Caco-2 (cell line): Measurements from ENCODE around the gene SDHD. TPM values are rescaled to one million over a fixed set of nuclear protein-coding genes. Genes with fewer than 3 reads are reported as not detected.

Source experiments
- BruUV-seq: library from RNA; stranded (reverse); fragments of 400-500 nt; replicated peaks from 2 replicates; lab custom pipeline; 2021; lab: Mats Ljungman, UMichigan
- CTCF ChIA-PET: fragments of 300-600 bp; sonication (Branson Sonifier 250); formaldehyde crosslinking; loops from one replicate; lab custom pipeline; 2022; ENCODE audit warnings: antibody characterized with exemption; lab: Charles Lee
- POLR2A ChIA-PET: fragments of 300-600 bp; sonication (Branson Sonifier 250); formaldehyde crosslinking; loops from one replicate; lab custom pipeline; 2022; ENCODE audit warnings: antibody characterized with exemption; lab: Charles Lee
- DNase-seq, 2 experiments: peaks; one replicate each; pipeline versions ENCODE4 v3.0.0 to v3.0.0-alpha.2; 2020 to 2022
- H3K27me3 ChIP-seq: replicated peaks from 2 replicates; pipeline ENCODE4 v1.6.0; 2011; ENCODE audit warnings: low read length; ENCODE audit not compliant: control insufficient read depth, insufficient read depth
- H3K36me3 ChIP-seq: 2 replicates; pipeline ENCODE4 v1.5.1; 2011; ENCODE audit warnings: low read length; ENCODE audit not compliant: control insufficient read depth, insufficient read depth
- H3K4me1 ChIP-seq: fragments of 250-450 bp; sonication (Bioruptor Pico); 2 replicates; pipeline ENCODE4 v1.5.1; 2020; ENCODE audit warnings: mild to moderate bottlenecking
- H3K4me3 ChIP-seq: 2 replicates; pipeline ENCODE4 v1.5.1; 2011; ENCODE audit warnings: low read depth, mild to moderate bottlenecking, control low read depth, low read length
- H3K9me3 ChIP-seq: fragments of 250-450 bp; sonication (Bioruptor Pico); 2 replicates; pipeline ENCODE4 v1.5.1; 2020; ENCODE audit warnings: mild to moderate bottlenecking, moderate library complexity
- H3K27ac Mint-ChIP-seq: one replicate; pipeline ENCODE4 v1.8.0; 2022; ENCODE audit warnings: mixed read lengths; ENCODE audit not compliant: unreplicated experiment
- H3K27me3 Mint-ChIP-seq: one replicate; pipeline ENCODE4 v1.8.0; 2022; ENCODE audit warnings: mixed read lengths; ENCODE audit not compliant: insufficient read depth, unreplicated experiment
- H3K36me3 Mint-ChIP-seq: one replicate; pipeline ENCODE4 v1.8.0; 2022; ENCODE audit warnings: mild to moderate bottlenecking, mixed read lengths; ENCODE audit not compliant: insufficient read depth, unreplicated experiment
- H3K4me1 Mint-ChIP-seq: one replicate; pipeline ENCODE4 v1.8.0; 2022; ENCODE audit warnings: low read depth, mixed read lengths; ENCODE audit not compliant: unreplicated experiment
- H3K4me3 Mint-ChIP-seq: one replicate; pipeline ENCODE4 v1.8.0; 2022; ENCODE audit warnings: mild to moderate bottlenecking, moderate library complexity, mixed read lengths; ENCODE audit not compliant: unreplicated experiment
- H3K9me3 Mint-ChIP-seq: one replicate; pipeline ENCODE4 v1.8.0; 2022; ENCODE audit warnings: mixed read lengths; ENCODE audit not compliant: unreplicated experiment
- intact Hi-C: fragments of 100-400 bp; cut with micrococcal nuclease; formaldehyde crosslinking; loops from one replicate; pipeline ENCODE4 v1.10.0; 2022; ENCODE audit not compliant: unreplicated experiment
- total RNA-seq: library from RNA; stranded (reverse); gene quantifications from 2 replicates; pipeline ENCODE4 v1.2.3, GENCODE V29; 2022
- TF ChIP-seq, protein P1 (sequence below), 2 experiments: fragments of 200-600 bp in 1 of 2; IDR thresholded peaks; 1 replicate in 1 of 2; 2 replicates in 1 of 2; pipeline versions ENCODE4 v1.5.1 to v1.8.0; 2011 to 2022; ENCODE audit warnings: antibody characterized with exemption in 1 of 2, control low read depth in 1 of 2, inconsistent platforms in 1 of 2, low read depth in 1 of 2, low read length in 1 of 2, mild to moderate bottlenecking in 1 of 2, moderate library complexity in 1 of 2; ENCODE audit not compliant: insufficient read depth in 1 of 2, severe bottlenecking in 1 of 2, unreplicated experiment in 1 of 2

SDHD gene
- total RNA-seq, 1 experiment from 2014 or later = 157 TPM

DNA sequence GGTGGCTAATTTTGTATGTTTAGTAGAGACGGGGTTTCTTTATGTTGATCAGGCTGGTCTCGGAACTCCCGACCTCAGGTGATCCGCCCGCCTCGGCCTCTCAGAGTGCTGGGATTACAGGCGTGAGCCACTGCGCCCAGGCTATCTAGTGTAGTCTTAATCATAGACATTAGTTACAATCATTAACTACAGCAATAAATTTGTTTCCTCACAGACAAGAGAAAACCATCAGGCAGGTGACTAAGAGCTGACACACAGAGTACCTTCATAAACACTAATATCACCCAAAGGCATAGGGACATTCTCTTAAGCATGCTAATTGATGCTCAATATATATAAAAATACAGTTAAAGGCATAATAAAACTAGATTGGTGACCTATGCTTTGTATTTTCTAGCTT, 19.4 kb downstream of the SDHD start:
- Histone ChIP-seq H3K9me3 (no peaks in the 10 kb centered on the region), H3K4me3 (no peak overlapping the region), H3K27me3 (no peaks in the 10 kb centered on the region), H3K36me3 (no peaks in the 10 kb centered on the region), H3K4me1 (no peaks in the 10 kb centered on the region)
- ChIA-PET CTCF (interaction anchor here (0.6 to 0.7 kb wide), 3 partner anchors 125 to 316 kb away, joined by 3 to 6 read pairs (median 3); no protein-coding TSS in a partner anchor), POLR2A (no interaction called here)
- no peak overlapping the region for H3K27ac Mint-ChIP-seq
- H3K9me3 Mint-ChIP-seq = no peaks in the 10 kb centered on the region
- H3K4me3 Mint-ChIP-seq = no peak overlapping the region
- intact Hi-C loops = no loop called here
- TF ChIP-seq, protein P1, sequence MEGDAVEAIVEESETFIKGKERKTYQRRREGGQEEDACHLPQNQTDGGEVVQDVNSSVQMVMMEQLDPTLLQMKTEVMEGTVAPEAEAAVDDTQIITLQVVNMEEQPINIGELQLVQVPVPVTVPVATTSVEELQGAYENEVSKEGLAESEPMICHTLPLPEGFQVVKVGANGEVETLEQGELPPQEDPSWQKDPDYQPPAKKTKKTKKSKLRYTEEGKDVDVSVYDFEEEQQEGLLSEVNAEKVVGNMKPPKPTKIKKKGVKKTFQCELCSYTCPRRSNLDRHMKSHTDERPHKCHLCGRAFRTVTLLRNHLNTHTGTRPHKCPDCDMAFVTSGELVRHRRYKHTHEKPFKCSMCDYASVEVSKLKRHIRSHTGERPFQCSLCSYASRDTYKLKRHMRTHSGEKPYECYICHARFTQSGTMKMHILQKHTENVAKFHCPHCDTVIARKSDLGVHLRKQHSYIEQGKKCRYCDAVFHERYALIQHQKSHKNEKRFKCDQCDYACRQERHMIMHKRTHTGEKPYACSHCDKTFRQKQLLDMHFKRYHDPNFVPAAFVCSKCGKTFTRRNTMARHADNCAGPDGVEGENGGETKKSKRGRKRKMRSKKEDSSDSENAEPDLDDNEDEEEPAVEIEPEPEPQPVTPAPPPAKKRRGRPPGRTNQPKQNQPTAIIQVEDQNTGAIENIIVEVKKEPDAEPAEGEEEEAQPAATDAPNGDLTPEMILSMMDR (IDR thresholded peaks at IDR 0.05; ENCODE audit: insufficient read depth in 1 of 2, low read depth in 1 of 2, low read length in 1 of 2, severe bottlenecking in 1 of 2, unreplicated experiment in 1 of 2) = no peak
- BruUV-seq = no TSS peak
- H3K27me3 Mint-ChIP-seq = no peaks in the 10 kb centered on the region
- H3K4me1 Mint-ChIP-seq = no peaks in the 10 kb centered on the region
- H3K36me3 Mint-ChIP-seq = no peaks in the 10 kb centered on the region
- no peak for DNase-seq

DNA sequence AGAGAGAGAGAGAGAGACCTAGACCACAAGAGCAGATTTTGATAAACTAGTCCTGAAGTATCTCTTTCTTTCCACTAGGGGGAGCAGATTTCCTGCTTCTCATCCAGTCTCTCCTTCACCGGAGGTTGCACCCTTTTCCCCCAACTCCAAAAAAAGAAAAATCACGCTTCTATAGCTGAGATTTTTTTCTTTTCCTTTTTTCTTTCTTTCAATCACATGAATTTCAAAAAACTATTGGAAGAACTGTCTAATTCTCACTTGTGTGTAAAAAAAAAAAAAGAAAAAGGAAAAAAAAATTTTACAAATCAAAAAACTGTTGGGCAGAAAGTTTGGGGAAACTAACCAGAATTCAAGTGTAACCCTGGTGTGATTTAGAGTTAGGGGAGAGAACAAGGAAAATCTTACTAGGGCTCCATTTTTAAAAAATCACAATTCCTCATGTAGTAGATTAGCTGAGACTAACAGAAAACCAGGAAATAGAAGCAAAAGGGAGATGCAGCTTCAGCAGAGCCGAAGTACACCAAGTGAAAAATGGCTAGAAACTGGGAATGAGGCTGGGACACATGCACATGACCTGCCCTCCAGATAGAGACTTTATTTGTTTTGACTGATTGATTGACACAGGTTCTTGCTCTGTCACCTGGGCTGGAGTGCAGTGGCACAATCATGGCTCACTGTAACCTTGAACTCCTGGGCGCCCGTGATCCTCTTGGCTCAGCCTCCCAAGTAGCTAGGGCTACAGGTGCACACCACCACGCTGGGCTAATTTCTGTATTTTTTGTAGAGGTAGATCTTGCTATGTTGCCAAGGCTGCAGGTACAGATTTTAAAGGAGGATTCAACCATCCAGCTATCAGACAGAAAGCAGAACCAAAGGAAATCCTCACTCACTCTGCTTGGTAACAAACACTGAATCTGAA, 27.1 kb downstream of the SDHD start:
- intact Hi-C loops = loop anchor here (1.0 to 5.0 kb wide), 4 partner anchors 49 to 167 kb away; partner anchors contain the start of genes BCO2 and IL18
- no peaks in the 10 kb centered on the region for H3K27me3 Mint-ChIP-seq
- no peaks in the 10 kb centered on the region for H3K4me1 Mint-ChIP-seq
- no peaks in the 10 kb centered on the region for H3K9me3 ChIP-seq
- H3K4me3 ChIP-seq = no peak overlapping the region
- no peaks in the 10 kb centered on the region for H3K27me3 ChIP-seq
- H3K9me3 Mint-ChIP-seq = no peaks in the 10 kb centered on the region
- peak in 1 of 2 experiments; percentile 66 for DNase-seq
- TF ChIP-seq, protein P1 (IDR thresholded peaks at IDR 0.05; ENCODE audit: insufficient read depth in 1 of 2, low read depth in 1 of 2, low read length in 1 of 2, severe bottlenecking in 1 of 2, unreplicated experiment in 1 of 2) = peak; percentile 88 to 92
- ChIA-PET POLR2A (interaction anchor here (0.7 kb wide), 1 partner anchor 44 kb away, joined by 4 read pairs; no protein-coding TSS in a partner anchor), CTCF (interaction anchor here (0.7 to 2.5 kb wide), 10 partner anchors 11 to 1438 kb away, joined by 3 to 17 read pairs (median 4); partner anchors contain the start of gene BCO2)
- no peak overlapping the region for H3K27ac Mint-ChIP-seq
- no TSS peak for BruUV-seq
- no peak overlapping the region for H3K4me3 Mint-ChIP-seq
- H3K4me1 ChIP-seq = no peaks in the 10 kb centered on the region
- H3K36me3 Mint-ChIP-seq = no peaks in the 10 kb centered on the region
- no peaks in the 10 kb centered on the region for H3K36me3 ChIP-seq

DNA sequence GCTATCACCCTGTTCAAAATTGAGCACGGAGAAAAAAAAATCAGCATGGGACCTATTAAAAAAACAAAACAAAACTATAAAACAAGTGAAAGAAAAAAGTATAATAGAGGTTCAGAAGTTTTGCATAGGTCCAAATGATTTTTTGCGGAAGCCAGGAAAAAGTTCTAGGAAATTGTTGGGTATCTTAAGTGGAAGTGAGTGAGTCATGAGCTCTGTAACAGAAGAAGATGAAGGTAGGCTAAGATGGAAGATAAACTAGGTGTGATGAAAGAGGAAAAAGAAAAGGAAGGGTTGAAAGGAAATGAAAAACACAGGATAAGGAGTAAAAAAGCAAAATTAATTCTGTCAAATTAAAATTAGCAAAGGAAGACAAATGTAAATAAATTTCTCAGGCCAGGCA, 27.8 kb downstream of the SDHD start:
- Mint-ChIP-seq H3K36me3 (no peaks in the 10 kb centered on the region), H3K4me3 (no peak overlapping the region), H3K27me3 (no peaks in the 10 kb centered on the region), H3K27ac (no peak overlapping the region), H3K9me3 (no peaks in the 10 kb centered on the region), H3K4me1 (no peaks in the 10 kb centered on the region)
- ChIA-PET POLR2A (interaction anchor here (0.7 kb wide), 1 partner anchor 43 kb away, joined by 4 read pairs; no protein-coding TSS in a partner anchor), CTCF (interaction anchor here (0.6 to 2.5 kb wide), 6 partner anchors 61 to 408 kb away, joined by 3 to 15 read pairs (median 5); partner anchors contain the start of gene BCO2)
- TF ChIP-seq, protein P1 (IDR thresholded peaks at IDR 0.05; ENCODE audit: insufficient read depth in 1 of 2, low read depth in 1 of 2, low read length in 1 of 2, severe bottlenecking in 1 of 2, unreplicated experiment in 1 of 2) = no peak
- no peaks in the 10 kb centered on the region for H3K4me1 ChIP-seq
- H3K27me3 ChIP-seq = no peaks in the 10 kb centered on the region
- no peaks in the 10 kb centered on the region for H3K9me3 ChIP-seq
- H3K4me3 ChIP-seq = no peak overlapping the region
- no TSS peak for BruUV-seq
- no peaks in the 10 kb centered on the region for H3K36me3 ChIP-seq
- no peak for DNase-seq
- intact Hi-C loops = loop anchor here (5.0 kb wide), 1 partner anchor 48 kb away; the partner anchor contains the start of gene IL18
